Thoracic aorta (tissue), 2 donors: ENCODE data around the gene ADAMTS2. TPM values are rescaled to one million over a fixed set of nuclear protein-coding genes. Genes with fewer than 3 reads are reported as not detected.

ENCODE experiments used
- ATAC-seq: fragments of 150-250 bp; one replicate; pipeline ENCODE4 v1.8.0; 2017; ENCODE audit warnings: low read depth; ENCODE audit not compliant: insufficient number of reproducible peaks, low FRiP score
- DNase-seq: peaks from one replicate; pipeline ENCODE4 v3.0.0-alpha.2; 2020; ENCODE audit warnings: low spot score
- H3K27ac ChIP-seq, 2 donors: fragments of 200-600 bp; sonication (generic); 1 replicate in 1 of 2; 2 replicates in 1 of 2; pipeline ENCODE4 v1.5.1; 2016; ENCODE audit warnings: mild to moderate bottlenecking in 2 of 2, moderate library complexity in 2 of 2
- H3K27me3 ChIP-seq: fragments of 200-600 bp; sonication (generic); replicated peaks from 2 replicates; pipeline ENCODE4 v1.6.0; 2016; ENCODE audit warnings: mild to moderate bottlenecking; ENCODE audit not compliant: insufficient read depth
- H3K36me3 ChIP-seq: fragments of 200-600 bp; sonication (generic); one replicate; pipeline ENCODE4 v1.5.1; 2016
- H3K4me1 ChIP-seq, 2 donors: fragments of 200-600 bp; sonication (generic); 1 replicate in 1 of 2; 2 replicates in 1 of 2; pipeline versions ENCODE4 v1.5.1 to v1.6.0; 2016; ENCODE audit warnings: low read depth in 2 of 2, mild to moderate bottlenecking in 1 of 2; ENCODE audit not compliant: control insufficient read depth in 1 of 2
- H3K4me3 ChIP-seq: fragments of 200-600 bp; sonication (generic); 2 replicates; pipeline ENCODE4 v1.5.1; 2016; ENCODE audit warnings: mild to moderate bottlenecking
- H3K9me3 ChIP-seq: fragments of 200-600 bp; sonication (generic); 2 replicates; pipeline ENCODE4 v1.5.1; 2016
- CTCF ChIP-seq: fragments of 200-600 bp; sonication (generic); IDR thresholded peaks from one replicate; pipeline ENCODE4 v1.5.1; 2019; ENCODE audit warnings: antibody characterized with exemption
- total RNA-seq, 2 donors: library from RNA; depleted of rRNA; stranded (reverse); fragments of >200 nt; gene quantifications; one replicate each; pipeline versions ENCODE4 v1.1.0 to v1.2.3, GENCODE V29; 2016

Gene ADAMTS2
- total RNA-seq, 2 donors from 2014 or later, result 34.4 to 60.7 TPM

GRCh38 chr5:179251276-179251969, 93.8 kb downstream of the ADAMTS2 start:
- DNase-seq (no peak), ATAC-seq (no peak)
- Histone ChIP-seq H3K27me3 (no peaks in the 10 kb centered on the region), H3K9me3 (no peaks in the 10 kb centered on the region), H3K27ac (no peak overlapping the region), H3K4me1 (no peaks in the 10 kb centered on the region), H3K36me3 (no peaks in the 10 kb centered on the region), H3K4me3 (no peak overlapping the region)
- TF ChIP-seq CTCF, result no peak

- no peak for TF ChIP-seq CTCF
- no peaks in the 10 kb centered on the region for H3K36me3 ChIP-seq
- no peaks in the 10 kb centered on the region for H3K27me3 ChIP-seq
- no peaks in the 10 kb centered on the region for H3K9me3 ChIP-seq
- H3K4me1 ChIP-seq, result no peaks in the 10 kb centered on the region
- DNase-seq (no peak), ATAC-seq (no peak)
- H3K27ac ChIP-seq, result no peak overlapping the region
- H3K4me3 ChIP-seq, result no peak overlapping the region
Observed at GRCh38 chr5:179250561-179251225, 94.6 kb downstream of the ADAMTS2 start.

- no peaks in the 10 kb centered on the region for H3K4me1 ChIP-seq
- no peak for ATAC-seq
- TF ChIP-seq CTCF, result no peak
Observed at GRCh38 chr5:179246227-179246626, 99.0 kb downstream of the ADAMTS2 start.

GRCh38 chr5:179245031-179245430, 100.2 kb downstream of the ADAMTS2 start:
- Histone ChIP-seq H3K27me3 (no peaks in the 10 kb centered on the region), H3K9me3 (no peaks in the 10 kb centered on the region), H3K4me3 (no peak overlapping the region), H3K36me3 (no peaks in the 10 kb centered on the region), H3K27ac (no peak overlapping the region), H3K4me1 (no peaks in the 10 kb centered on the region)
- ATAC-seq (no peak), DNase-seq (no peak)
- no peak for TF ChIP-seq CTCF

More at GRCh38 chr5:179246227-179246626, 99.0 kb downstream of the ADAMTS2 start:
- no peak for DNase-seq
- Histone ChIP-seq H3K27ac (no peak overlapping the region), H3K27me3 (no peaks in the 10 kb centered on the region), H3K36me3 (no peaks in the 10 kb centered on the region), H3K9me3 (no peaks in the 10 kb centered on the region), H3K4me3 (no peak overlapping the region)

GRCh38 chr5:179244044-179244443, 101.2 kb downstream of the ADAMTS2 start:
- no peak overlapping the region for H3K4me3 ChIP-seq
- H3K9me3 ChIP-seq, result no peaks in the 10 kb centered on the region
- no peak for TF ChIP-seq CTCF
- DNase-seq (no peak), ATAC-seq (no peak)
- H3K27me3 ChIP-seq, result no peaks in the 10 kb centered on the region
- H3K4me1 ChIP-seq, result no peaks in the 10 kb centered on the region
- H3K36me3 ChIP-seq, result no peaks in the 10 kb centered on the region
- H3K27ac ChIP-seq, result no peak overlapping the region
